RPMI7951 (cell line): ENCODE measurements around the gene TPM2. TPM values are rescaled to one million over a fixed set of nuclear protein-coding genes. Genes with fewer than 3 reads are reported as not detected.

Experiments
- DNase-seq: peaks from one replicate; pipeline ENCODE4 v3.0.0-alpha.2; 2012; ENCODE audit warnings: low read depth
- total RNA-seq: library from RNA; depleted of rRNA; stranded (reverse); fragments of >200 nt; shearing (Covaris generic); gene quantifications from 2 replicates; pipeline ENCODE4 v1.2.3, GENCODE V29; 2014; rRNA removed

TPM2 gene
- 146 and 206 TPM in 2 replicates for total RNA-seq

DNA sequence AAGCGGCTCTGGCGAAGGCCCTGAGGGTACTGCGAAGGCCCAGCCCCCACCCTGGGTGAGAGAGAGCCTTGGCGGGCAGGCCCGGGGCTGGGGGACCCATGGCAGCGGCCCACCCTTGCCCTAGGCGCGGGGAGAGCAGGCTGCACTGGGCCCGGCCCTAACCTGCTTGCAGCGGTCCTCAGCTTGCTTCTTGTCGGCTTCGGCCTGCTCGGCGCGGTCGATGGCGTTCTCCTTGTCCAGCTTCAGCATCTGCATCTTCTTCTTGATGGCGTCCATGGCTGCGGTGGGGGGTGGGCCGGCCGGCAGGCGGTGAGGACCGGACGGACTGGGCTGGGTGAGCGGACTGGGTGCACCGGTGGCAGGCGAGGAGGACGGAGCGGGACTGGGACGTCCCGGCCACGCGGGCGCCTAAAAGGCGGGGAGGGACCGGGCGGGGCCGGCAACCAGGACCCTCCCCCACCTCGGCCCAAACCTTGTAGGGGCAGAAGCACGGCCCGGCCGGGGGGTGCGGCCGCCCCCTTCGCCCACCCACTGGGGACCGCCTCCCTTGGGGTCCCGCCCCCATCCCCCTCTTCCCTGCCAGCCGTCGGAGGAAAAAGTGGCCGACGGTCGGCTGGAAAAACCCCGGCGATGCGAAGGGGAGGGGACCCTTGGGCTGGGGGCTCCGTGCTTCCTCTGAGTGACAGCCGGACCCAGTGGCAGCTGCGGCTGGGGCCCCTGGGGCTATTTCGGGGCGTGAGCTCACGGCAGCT, at the start of gene TPM2:
TSS of gene TPM2 (minus strand) at position 384 of the 752 bp plus-strand sequence. CDS start at position 276, 108 bp downstream.
- peak; percentile 63 for DNase-seq

DNA sequence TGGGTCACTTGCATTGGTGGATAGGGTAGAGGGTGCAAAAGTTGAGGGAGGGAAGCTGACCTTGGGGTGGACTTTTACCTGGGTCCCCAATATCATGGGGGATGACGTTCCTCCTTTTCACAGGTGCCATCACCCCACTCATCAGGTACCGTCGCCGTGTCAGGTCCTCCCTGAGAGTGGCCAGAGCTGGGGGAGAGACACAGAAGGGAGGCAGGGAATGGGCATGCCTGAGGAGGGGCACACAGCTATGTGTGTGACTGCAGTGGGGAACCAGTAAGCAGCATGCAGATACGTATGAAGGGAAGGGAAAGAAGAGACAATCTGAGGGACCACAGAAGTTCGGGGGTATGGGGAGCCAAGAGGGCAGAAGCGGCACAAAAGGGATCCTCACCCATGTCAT, 49.2 kb upstream of the TPM2 start:
- no peak for DNase-seq

DNA sequence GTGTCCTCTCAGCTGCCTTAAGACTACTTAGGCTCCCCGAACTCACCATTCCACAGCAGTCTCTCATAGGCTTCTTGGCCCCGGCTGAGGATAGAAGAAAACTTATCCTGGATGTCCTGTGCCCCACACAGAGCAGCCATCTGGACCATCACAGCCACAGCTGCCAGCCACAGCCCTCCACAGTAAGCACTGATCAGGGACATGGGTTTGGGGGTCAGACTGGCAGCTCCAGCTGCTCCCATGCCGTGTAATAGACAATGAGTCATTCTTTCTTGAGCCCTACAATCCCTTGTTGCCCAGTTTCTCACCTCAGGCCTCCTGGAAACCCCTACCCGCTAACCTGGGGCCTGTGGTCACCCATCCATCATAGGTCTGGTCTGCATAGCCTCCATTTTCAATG, 48.5 kb upstream of the TPM2 start:
- no peak for DNase-seq

DNA sequence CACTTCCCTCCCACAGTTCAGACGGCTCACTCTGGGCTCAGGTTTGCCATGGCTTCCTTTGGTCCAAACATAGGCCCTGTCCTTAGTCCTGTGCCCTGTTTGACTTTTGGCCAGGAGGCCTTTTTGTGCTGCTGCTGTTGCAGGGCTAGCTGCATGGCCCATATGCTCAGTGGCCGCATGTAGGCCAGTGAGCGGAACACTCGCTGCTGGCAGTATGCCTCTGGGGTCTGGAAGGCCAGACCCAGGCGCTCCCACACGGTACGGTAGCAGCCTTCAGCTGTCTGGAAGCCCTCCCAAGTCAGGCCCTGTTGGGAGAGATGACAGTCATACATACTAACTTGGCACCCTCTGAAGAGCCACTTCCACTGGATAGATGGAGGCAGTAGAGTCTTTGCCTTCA, 47.4 kb upstream of the TPM2 start:
- no peak for DNase-seq

DNA sequence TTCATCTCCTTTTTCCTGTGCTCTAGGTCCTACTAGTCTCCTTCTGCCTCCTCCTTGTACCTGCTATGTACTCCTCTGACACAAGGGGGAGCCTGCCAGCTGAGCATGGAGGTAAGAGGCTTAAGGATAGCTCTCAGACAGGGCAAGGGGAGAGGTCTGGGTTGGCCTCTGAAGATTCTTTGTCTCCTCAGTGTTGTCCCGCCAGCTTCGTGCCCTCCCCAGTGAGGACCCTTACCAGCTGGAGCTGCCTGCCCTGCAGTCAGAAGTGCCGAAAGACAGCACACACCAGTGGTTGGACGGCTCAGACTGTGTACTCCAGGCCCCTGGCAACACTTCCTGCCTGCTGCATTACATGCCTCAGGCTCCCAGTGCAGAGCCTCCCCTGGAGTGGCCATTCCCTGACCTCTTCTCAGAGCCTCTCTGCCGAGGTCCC, 46.5 kb upstream of the TPM2 start:
- DNase-seq: peak; percentile 68

DNA sequence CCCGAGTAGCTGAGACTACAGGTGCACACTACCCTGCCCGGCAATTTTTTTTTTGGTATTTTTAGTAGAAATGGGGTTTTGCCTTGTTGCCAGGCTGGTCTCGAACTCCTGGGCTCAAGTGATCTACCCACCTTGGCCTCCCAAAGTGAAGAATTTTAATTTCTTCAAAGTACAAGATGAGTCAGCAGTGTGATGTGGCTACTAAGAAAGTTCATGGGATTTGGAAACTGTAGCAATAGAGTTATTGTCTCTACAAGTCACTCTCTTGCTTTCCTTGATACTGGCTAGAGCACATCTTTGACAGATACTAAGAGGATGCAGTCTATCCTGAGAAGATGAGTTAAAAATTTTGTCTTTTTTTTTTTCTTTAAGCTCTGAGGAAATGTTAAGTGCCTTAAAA, 44.4 kb upstream of the TPM2 start:
- DNase-seq: no peak

DNA sequence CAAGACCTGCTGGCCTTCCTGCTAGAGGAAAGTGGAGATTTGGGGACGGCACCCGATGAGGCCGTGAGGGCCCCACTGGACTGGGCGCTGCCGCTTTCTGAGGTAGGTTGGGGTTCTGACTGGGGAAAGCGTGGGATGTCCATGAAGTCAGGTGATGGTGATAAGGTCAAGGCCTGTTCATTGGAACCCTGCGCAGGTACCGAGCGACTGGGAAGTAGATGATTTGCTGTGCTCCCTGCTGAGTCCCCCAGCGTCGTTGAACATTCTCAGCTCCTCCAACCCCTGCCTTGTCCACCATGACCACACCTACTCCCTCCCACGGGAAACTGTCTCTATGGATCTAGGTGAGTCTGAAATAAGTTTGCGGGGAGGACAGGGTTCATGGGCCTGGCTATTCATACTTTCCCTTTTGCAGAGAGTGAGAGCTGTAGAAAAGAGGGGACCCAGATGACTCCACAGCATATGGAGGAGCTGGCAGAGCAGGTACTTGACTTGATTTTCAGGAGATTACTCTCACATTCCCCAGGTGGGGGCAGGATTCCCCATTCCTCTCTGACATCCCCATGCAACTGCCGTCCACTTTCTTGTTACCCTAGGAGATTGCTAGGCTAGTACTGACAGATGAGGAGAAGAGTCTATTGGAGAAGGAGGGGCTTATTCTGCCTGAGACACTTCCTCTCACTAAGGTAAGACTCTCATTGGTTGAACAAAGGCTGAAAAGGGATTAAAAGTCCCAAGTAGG, 43.2 kb upstream of the TPM2 start:
- DNase-seq: peak; percentile 53

DNA sequence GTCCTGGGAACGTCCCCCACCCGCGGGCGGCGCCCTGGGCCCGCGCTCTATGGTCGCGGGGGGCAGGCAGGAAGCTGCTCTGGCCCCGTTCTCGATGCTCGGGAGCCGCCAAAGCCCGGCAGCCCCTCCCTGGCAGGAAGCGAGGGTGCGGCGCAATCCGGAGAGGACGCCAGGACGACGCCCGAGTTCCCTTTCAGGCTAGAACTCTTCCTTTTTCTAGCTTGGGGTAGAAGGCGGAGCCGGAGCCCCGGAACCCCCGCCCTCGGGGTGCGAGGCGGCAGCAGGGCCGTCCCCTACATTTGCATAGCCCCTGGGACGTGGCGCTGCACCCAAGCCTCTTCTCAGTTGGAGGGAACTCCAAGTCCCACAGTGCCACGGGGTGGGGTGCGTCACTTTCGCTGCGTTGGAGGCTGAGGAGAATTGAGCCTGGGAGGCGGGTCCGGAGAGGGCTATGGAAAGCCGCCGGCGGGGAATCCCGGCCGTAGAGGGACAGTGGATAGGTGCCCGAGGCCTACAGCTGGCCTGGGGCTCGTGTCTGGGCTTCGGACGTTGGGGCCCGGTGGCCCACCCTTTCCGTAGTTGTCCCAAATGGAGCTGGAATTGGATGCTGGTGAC, 42.6 kb upstream of the TPM2 start, which contains the start of the genes CREB3 and TLN1:
TSS of gene CREB3 (plus strand) at position 482 of the 615 bp plus-strand sequence. CDS start at position 589, 107 bp downstream.
TSS of gene TLN1 (minus strand) at position 11 of the 615 bp plus-strand sequence. CDS start 6,501 bp downstream, outside the sequence.
- peak; percentile 99 for DNase-seq

DNA sequence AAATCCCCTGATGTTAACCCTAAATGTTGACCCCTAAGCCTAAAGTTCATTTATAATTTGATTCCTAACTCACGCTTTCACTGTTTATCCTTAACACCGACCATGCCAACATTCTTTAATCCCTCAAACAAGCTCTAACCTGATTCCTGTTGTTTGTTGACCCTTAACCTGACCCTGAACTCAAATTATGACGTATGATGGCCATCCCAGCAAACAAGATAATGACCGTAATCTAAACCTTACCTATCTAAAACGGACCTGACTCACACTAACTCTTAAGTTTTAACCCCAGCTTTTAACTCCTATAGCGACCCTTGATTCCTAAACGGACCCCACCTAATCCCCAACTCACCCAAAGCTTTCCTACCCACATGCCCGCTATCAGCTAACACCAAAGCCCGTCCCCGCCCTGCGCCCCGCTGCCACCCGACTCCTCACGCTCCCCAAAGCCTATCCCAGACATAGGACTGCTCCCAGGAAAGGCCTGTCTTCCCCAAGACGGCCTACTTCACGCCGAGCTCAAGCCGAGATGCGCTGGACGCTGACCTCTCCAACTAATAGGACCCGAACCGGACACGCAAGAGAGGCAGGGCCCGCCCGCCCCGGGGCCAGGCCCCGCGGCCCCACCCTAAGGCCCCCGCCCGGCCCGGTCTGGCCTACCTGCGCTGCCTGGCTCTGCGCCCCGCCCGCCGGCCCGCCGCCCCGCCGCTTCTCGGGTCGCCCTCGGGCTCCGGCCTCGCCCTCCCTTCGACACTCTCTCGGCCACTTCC, 41.9 kb upstream of the TPM2 start:
- no peak for DNase-seq

DNA sequence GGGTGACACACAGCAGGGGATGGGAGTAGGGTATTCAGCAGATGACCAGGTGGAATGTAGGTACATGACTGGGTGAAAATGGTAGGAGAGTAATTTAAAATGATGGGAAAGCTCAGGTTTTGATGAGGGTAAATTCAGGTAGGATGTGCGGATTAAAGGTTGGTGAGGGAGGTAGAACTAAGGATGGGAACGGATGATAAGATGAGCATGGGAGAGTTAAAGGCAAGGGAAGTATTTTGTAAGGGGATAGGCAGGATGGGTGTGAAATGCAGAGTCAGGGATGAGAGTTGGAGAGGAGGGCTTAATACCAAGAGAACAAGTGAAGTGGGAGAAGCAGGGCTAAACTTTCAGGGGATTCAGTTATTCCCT, 40.7 kb upstream of the TPM2 start:
- no peak for DNase-seq

DNA sequence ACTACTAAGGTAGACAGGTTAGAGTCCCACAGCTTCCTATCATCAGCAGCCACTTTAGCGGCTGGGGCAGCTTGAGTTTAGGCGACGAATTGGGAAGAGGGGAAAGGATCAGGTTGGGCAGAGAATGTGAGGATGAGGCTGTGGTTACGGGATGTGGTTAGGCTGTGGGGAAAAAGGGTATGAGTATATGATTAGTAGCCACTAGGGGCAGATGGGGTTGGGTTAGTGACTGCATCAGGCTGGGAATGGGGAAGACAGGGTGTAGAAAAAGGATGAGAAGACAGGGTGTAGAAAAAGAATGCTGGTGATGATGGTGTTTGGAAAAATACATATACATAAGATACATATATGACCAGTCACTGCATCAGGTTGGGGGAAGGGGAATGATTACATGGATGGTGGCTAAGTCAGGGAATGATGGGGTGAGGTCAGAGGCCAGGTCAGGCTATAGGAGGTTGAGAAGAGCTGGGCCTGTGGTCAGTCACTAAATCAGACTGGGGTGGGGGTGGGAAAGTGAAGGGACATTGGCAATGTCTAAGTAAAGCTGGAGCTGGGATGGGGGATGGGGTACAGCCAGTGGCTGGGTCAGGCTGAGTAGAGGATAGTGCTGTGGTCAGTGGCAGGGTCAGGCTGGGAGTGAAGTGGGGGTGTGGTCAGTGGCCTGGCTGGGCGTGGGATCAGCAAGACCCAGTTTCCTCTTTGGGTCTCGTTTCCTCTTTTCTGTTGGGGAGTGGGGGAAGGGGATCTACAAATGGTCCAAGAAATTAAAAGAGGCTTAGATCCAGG, 40.2 kb upstream of the TPM2 start:
- peak; percentile 89 for DNase-seq

DNA sequence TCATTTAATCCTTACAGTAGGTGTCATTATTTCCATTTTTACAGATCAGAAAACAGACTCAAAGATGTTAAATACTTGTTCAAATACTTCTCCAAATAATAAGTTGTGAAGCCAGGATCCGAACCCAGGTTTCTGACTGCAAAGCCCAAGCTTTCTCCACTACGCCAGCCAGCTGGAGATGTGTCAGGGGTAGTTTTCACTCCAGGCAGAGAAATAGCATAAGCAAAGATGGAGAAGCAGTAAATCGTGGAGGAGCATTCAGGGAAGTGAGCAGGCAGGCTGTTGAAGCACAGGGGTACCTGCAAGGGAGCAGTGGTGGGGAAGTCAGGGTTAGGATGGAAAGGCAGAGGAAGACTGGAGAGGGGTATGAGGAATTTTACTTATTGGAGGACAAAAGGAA, 39.4 kb upstream of the TPM2 start:
- DNase-seq: no peak

DNA sequence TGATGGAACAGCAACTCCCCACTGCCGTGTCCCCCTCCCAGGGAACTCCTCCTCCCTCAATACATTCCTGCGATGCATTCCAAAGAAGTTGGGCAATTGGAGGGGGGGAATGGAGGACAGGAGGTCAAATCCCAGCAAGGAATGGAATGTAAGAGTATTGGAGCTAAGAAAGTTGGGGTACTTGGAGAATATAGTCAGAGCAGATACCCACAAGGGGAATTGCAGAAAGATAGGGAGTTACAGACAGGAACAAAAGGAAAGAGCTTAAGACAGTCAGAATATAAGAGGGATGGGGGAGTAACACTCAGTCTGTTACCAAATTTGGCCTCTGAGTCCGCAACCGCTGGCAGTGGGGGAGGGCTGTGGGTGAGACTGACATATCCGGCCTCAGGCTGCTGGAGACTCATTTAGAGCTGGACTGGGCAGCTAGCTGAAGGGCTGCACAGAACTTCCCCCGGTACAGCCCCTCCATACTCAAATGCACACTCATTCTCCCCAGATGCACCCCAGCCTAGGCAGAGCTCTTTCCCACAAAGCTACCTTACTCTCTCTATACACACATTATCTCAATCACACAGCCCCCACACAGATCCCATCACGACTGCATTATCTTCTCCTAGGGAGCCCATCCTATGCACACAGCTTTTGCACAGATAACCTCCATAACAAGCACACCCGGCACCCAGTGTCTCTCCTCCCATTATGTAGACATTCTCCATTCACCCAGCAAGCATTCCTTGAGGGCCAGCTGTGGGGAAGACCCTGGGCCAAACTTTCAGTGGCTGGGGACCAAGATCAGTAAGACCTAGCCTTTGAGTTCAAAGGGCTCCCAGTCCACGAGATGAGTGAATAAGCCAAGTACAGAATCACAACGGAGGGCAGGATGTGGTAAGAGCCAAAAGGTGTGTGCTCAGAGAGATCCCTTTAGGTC, 38.6 kb upstream of the TPM2 start:
- peak; percentile 91 for DNase-seq

DNA sequence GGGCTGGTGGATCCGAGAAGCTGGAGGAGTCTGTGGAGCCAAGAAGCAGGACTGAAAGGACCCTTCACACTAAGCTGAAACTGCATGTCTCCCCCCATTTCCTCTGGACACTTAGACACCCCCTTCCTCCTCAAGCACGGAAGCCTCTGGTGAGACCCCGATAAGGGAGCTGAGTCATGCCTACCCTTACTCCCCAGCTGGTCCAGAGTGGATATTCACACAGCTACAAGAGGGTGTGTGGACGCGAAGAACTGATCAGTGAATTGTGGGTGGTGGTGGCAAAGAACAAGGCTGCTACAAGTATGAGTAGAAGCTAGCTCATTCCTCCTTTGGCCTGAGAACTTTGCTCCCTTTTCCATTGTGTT, 37.9 kb upstream of the TPM2 start:
- no peak for DNase-seq

DNA sequence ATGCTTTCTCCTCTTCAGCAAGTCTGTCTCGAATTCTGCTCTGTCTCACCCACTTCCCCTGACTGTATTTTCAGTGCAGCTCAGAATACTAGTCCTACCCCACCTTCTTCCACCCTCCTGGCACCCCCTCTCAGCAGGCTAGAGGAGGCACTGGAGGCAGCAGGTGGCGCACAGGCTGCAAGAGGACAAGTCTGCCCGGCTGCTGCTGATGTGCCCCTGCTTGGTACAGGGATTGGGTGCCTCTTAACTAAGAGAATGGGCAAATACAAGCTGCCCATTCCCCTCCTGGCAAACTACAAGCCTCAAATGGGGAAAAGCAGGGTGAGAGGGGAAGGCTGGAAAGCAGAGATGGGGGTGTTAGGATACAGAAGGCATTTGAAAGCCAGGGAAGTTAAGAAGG, 37.2 kb upstream of the TPM2 start:
- DNase-seq: peak; percentile 33

DNA sequence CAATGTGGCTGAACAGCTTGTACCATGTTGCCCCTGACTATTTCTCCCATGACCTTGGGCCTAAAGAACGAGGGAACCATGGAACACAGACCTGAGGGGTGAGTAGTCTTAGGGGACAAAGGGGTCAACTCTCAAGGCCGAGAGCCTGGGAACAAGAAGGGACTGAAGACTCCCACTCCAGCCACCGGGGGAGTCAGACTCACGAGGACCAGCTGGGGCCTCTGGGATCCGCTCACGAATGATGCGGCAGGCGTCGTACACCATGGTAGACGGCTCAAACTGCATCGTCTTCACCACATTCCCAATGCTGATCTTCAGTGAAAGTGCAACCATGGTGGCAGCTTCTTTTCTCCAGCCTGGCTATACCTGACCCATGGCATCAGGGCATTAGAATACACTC, 35.6 kb upstream of the TPM2 start:
- no peak for DNase-seq

DNA sequence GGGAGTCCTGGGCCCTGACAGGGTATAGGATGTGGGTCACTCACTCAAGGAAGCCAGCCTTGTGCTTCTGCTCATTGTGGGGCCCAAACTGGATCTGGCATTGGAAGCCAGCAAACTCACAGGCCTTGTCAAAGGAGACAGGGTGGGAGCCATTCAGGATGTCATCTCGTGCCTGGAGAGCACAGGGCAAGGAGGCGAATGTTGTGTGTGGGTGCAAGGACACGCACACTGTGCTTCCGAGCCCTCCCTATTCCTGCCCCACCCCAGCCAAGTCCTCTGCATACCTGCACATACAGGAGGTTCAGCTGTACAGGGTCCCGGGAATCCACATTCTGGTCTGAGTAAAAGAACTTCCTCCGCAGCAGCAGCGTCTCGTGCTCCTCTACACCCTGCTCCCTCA, 34.2 kb upstream of the TPM2 start:
- DNase-seq: no peak

DNA sequence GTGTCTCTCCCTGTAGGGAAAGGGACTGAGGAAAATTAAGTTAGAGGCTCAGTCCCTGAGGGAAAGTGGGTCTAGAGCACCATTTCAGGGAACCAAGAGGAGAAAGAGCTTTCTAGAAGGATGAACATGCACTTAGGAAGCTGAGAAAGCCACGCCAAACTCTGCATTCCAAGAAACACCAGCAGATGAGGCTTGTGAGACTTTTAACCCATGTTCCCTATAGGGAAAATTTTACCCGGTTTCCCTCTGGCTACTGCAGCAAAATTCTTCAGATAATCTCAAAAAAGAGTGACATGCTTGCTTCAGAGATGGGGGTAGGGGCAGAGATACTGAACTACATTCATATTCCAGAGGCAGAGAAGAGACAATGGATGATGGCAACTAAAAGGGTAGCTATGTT, 33.7 kb upstream of the TPM2 start:
- DNase-seq: no peak

DNA sequence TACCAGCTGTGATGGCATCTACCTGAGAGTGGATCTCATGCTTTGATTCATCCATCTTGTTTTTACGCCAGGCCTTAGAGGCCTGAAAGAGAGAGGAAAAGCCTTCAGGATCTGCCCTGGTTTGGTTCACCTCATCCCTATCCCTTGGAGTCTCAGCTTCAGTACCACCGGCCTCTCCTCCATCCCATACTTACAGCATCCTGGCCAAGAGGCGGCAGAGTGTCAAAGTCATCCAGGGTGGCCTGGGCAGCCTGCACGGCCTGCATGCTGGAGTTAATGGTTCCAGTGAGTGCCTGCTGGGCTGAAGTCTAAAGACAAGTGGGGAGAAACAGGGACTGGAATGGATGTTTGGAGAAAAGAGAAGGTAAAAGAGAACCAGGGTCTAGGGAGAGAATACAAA, 29.8 kb upstream of the TPM2 start:
- DNase-seq: no peak
